Prostate gland (tissue), 2 donors: ENCODE data around the gene EHD1. TPM values are rescaled to one million over a fixed set of nuclear protein-coding genes. Genes with fewer than 3 reads are reported as not detected.

ENCODE experiments used
- DNase-seq: peaks from one replicate; pipeline ENCODE4 v3.0.0-alpha.2; 2019; ENCODE audit warnings: low spot score
- H3K27ac ChIP-seq, 2 donors: fragments of 200-600 bp; sonication (generic); 2 replicates each; pipeline ENCODE4 v1.5.1; 2017 to 2019
- H3K27me3 ChIP-seq: fragments of 200-600 bp; sonication (generic); replicated peaks from 2 replicates; pipeline ENCODE4 v1.5.1; 2019; ENCODE audit not compliant: insufficient read depth
- H3K36me3 ChIP-seq, 2 donors: fragments of 200-600 bp; sonication (generic); 1 replicate in 1 of 2; 2 replicates in 1 of 2; pipeline versions ENCODE4 v1.5.1 to v1.8.1; 2017 to 2019
- H3K4me1 ChIP-seq: fragments of 200-600 bp; sonication (generic); replicated peaks from 2 replicates; pipeline ENCODE4 v1.5.1; 2019
- H3K4me3 ChIP-seq, 2 donors: fragments of 200-600 bp; sonication (generic); 2 replicates each; pipeline ENCODE4 v1.5.1; 2017 to 2019
- H3K9me3 ChIP-seq: fragments of 200-600 bp; sonication (generic); 2 replicates; pipeline ENCODE4 v1.5.1; 2017
- CTCF ChIP-seq, 4 experiments: fragments of 200-600 bp in 2 of 4; fragments of 450-650 bp in 2 of 4; sonication (generic) in 2 of 4; IDR thresholded peaks; 1 replicate in 3 of 4; 2 replicates in 1 of 4; pipeline ENCODE4 v1.5.1; 2016 to 2019; ENCODE audit warnings: antibody characterized with exemption in 4 of 4, mild to moderate bottlenecking in 2 of 4, moderate library complexity in 2 of 4
- POLR2A ChIP-seq: fragments of 450-650 bp; IDR thresholded peaks from one replicate; pipeline ENCODE4 v1.6.1; 2016; ENCODE audit warnings: antibody characterized with exemption, mild to moderate bottlenecking
- POLR2AphosphoS5 ChIP-seq: sonication (generic); formaldehyde crosslinking; IDR thresholded peaks from one replicate; pipeline ENCODE4 v1.6.1; 2017; ENCODE audit warnings: antibody characterized with exemption
- WGBS: methylation state at CpG from one replicate; pipeline ENCODE4 v1.1.5; 2018; 5-methylcytosine and 5-hydroxymethylcytosine counted together
- intact Hi-C: fragments of 100-400 bp; cut with DNase I; formaldehyde crosslinking; loops from one replicate; pipeline ENCODE4 v1.14.2; 2022
- total RNA-seq, 2 donors: library from RNA; depleted of rRNA; stranded (reverse); fragments of >200 nt; gene quantifications; one replicate each; pipeline ENCODE4 v1.1.0, GENCODE V29; 2016

Gene EHD1
- total RNA-seq, 2 donors from 2014 or later: 38.8 to 104 TPM

- no peaks in the 10 kb centered on the region for H3K4me1 ChIP-seq
- WGBS: 88% methylated on average over 7 of the region's 10 CpGs
- no peak overlapping the region for H3K4me3 ChIP-seq
- no peaks in the 10 kb centered on the region for H3K36me3 ChIP-seq
- no peaks in the 10 kb centered on the region for H3K27me3 ChIP-seq
- intact Hi-C loops: no loop called here
- H3K9me3 ChIP-seq: no peaks in the 10 kb centered on the region
- no peak for TF ChIP-seq POLR2AphosphoS5
- no peak for TF ChIP-seq CTCF (IDR thresholded peaks at IDR 0.05)
- TF ChIP-seq POLR2A: no peak
- DNase-seq: no peak
- no peak overlapping the region for H3K27ac ChIP-seq
These were observed 14.4 kb upstream of the EHD1 start for GRCh38 chr11:64892838-64893193.

DNA sequence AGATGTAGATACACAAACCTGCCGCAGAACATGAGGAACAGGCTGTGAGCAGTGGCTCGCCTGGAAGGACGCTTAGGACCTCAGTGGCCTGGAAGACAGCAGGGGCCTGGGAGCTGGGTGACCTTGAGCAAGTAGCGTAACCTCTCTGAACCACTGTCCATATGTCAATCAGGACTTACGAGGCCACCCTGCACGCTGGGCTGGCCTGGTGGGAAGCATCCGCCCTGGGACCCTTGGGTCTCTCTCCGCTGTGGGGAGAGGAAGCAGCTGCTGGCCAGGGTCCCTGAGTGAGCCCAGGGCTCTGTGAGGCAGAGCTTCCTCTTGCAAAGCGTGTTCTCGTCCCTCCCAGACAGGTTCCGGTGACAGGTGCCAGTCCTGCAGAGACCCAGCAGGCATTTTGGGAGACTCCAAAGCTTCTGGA lies 14.0 kb upstream of the EHD1 start:
- no peak overlapping the region for H3K4me3 ChIP-seq
- intact Hi-C loops: no loop called here
- WGBS: 79% methylated on average over 11 of the region's 11 CpGs

GRCh38 chr11:64891880-64892279 lies 13.5 kb upstream of the EHD1 start:
- intact Hi-C loops: no loop called here
- Histone ChIP-seq H3K9me3 (no peaks in the 10 kb centered on the region), H3K27me3 (no peaks in the 10 kb centered on the region), H3K4me3 (no peak overlapping the region), H3K4me1 (no peaks in the 10 kb centered on the region), H3K27ac (no peak overlapping the region), H3K36me3 (no peaks in the 10 kb centered on the region)
- 81% methylated on average over 5 of the region's 5 CpGs for WGBS
- DNase-seq: no peak
- no peak for TF ChIP-seq POLR2AphosphoS5
- no peak for TF ChIP-seq POLR2A
- TF ChIP-seq CTCF (IDR thresholded peaks at IDR 0.05): no peak

More for the DNA sequence above, 14.0 kb upstream of the EHD1 start:
- Histone ChIP-seq H3K9me3 (no peaks in the 10 kb centered on the region), H3K27me3 (no peaks in the 10 kb centered on the region), H3K4me1 (no peaks in the 10 kb centered on the region), H3K27ac (no peak overlapping the region), H3K36me3 (no peaks in the 10 kb centered on the region)
- DNase-seq: no peak
- TF ChIP-seq CTCF (IDR thresholded peaks at IDR 0.05): no peak
- no peak for TF ChIP-seq POLR2A
- TF ChIP-seq POLR2AphosphoS5: no peak

- intact Hi-C loops: no loop called here
These were observed 12.9 kb upstream of the EHD1 start for GRCh38 chr11:64891215-64891848.

More at GRCh38 chr11:64891215-64891848, 12.9 kb upstream of the EHD1 start:
- Histone ChIP-seq H3K4me3 (no peak overlapping the region), H3K4me1 (no peaks in the 10 kb centered on the region), H3K27me3 (no peaks in the 10 kb centered on the region), H3K27ac (no peak overlapping the region), H3K9me3 (no peaks in the 10 kb centered on the region), H3K36me3 (no peaks in the 10 kb centered on the region)
- 81% methylated on average over 25 of the region's 25 CpGs for WGBS
- TF ChIP-seq CTCF (IDR thresholded peaks at IDR 0.05) (no peak), POLR2A (no peak), POLR2AphosphoS5 (no peak)
- no peak for DNase-seq
